ENCODE measurements around the gene PROB1. TPM values are rescaled to one million over a fixed set of nuclear protein-coding genes. Genes with fewer than 3 reads are reported as not detected.

The PROB1 gene, protein sequence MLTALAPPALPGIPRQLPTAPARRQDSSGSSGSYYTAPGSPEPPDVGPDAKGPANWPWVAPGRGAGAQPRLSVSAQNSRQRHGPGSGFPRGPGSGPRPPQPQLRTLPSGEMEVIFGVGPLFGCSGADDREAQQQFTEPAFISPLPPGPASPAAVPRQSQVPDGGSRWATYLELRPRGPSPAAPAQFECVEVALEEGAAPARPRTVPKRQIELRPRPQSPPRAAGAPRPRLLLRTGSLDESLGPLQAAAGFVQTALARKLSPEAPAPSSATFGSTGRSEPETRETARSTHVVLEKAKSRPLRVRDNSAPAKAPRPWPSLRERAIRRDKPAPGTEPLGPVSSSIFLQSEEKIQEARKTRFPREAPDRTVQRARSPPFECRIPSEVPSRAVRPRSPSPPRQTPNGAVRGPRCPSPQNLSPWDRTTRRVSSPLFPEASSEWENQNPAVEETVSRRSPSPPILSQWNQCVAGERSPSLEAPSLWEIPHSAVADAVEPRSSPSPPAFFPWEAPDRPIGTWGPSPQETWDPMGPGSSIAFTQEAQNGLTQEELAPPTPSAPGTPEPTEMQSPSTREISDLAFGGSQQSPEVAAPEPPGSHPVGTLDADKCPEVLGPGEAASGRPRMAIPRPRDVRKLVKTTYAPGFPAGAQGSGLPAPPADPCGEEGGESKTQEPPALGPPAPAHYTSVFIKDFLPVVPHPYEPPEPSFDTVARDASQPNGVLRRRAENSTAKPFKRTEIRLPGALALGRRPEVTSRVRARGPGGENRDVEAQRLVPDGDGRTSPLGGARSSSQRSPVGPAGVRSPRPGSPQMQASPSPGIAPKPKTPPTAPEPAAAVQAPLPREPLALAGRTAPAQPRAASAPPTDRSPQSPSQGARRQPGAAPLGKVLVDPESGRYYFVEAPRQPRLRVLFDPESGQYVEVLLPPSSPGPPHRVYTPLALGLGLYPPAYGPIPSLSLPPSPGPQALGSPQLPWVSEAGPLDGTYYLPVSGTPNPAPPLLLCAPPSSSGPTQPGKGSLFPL
- 0.72 and 1.2 TPM in 2 replicates for total RNA-seq

GRCh38 chr5:139394654-139395566 is at the start of gene PROB1:
TSS of gene PROB1 (minus strand) at chr5:139395104. CDS start at chr5:139395081, 23 bp downstream.

GRCh38 chr5:139439013-139439903 is 44.4 kb upstream of the PROB1 start, which contains the start of gene DNAJC18:
TSS of gene DNAJC18 (minus strand) at chr5:139439525. CDS start at chr5:139439445, 80 bp downstream.

DNA sequence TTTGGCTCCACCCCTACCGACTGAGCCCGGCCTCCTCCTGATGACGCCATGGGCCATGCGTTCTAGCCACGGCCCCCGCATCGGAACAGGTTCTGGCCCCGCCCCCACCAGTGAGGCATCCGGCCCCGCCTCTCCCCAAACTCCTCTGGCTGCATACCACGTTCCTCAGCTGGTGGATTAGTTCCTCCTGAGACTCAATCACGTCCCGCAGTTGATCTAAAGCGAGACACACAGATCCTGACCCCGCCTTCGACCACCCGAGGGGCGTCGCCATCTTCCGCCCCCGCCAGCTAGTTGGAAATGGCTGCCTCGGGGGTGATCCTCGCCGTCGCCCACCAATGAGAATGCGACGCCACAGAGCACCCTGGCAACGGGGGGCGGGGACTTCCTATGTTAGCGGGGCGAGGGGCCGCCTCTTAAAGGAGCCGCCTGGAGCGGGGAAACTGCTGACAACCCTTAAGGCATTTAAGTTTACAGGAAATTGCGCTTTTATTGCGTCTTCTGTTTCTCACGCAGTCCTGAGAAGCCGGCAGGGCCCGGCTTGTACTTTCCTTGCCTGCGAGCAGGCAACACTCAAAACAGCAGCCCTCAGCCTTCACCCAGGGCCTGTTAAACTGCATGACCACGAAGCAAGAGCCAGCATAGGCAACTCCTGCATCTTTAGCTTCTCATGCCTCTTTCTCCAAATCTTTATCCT is 9.0 kb upstream of the PROB1 start, which contains the start of gene SPATA24:
SPATA24 (minus strand) TSS at position 303 of the 697 bp plus-strand sequence; CDS start at position 274, 29 bp downstream.

GRCh38 chr5:139389701-139390638 is 4.9 kb downstream of the PROB1 start, which contains the start of gene MZB1:
TSS of gene MZB1 (minus strand) at chr5:139389913. CDS start at chr5:139389856, 57 bp downstream.

GRCh38 chr5:139383275-139383992 is 11.5 kb downstream of the PROB1 start, which contains the start of gene SLC23A1:
TSS of gene SLC23A1 (minus strand) at chr5:139383297. CDS start at chr5:139383253, 44 bp downstream.

DNA sequence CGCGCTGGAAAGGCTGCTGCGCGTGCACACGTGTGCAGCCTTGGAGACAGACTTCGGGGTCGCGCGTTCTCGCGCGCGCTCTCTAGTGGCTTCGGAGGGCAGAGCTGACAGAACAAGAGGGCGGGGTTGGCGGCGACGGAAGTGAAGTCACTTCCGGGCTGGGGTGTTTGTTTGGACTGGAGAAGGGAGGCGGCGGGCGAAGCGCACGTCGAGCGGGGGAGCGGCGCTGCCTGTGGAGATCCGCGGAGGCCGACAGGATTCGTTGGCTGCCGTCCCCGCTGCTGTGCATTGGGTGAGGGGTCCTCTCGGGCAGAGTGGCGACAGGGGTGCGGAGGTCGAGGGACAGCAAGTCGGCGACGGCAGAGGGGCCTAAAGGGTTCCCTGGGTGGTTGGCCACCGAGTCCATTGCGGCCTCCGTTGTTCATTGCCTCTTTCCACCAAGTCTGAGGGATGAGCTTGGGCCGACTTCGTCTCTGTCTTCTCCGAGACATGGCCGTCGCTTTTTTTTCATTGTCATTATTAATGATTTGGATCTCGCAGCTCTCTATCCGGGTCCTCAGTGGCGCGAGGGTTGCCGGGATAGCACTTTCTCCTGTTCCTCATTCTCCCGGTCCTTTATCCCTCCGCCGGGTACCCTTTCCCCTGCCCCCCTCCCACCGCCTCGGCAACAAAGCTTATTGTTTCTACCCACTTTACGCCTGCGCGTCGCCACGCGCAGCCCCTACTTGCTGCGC is 53.0 kb downstream of the PROB1 start, which contains the start of gene PAIP2:
PAIP2 (plus strand) TSS at position 166 of the 734 bp plus-strand sequence. CDS start 21,931 bp downstream, outside the sequence.

Other genes starting within 250 kb of the PROB1 start
- 53.6 and 71.0 TPM in 2 replicates for gene SIL1, start 196.7 kb downstream of the PROB1 start, total RNA-seq
- gene MATR3, start 101.4 kb downstream of the PROB1 start, total RNA-seq = 227 and 246 TPM in 2 replicates
- gene PAIP2, start 53.2 kb downstream of the PROB1 start, total RNA-seq = 67.0 and 70.0 TPM in 2 replicates
- gene SLC23A1, start 11.8 kb downstream of the PROB1 start, total RNA-seq = not detected in 2 replicates
- 0.09 and 0.19 TPM in 2 replicates for gene MZB1, start 5.2 kb downstream of the PROB1 start, total RNA-seq
- gene SPATA24, start 9.0 kb upstream of the PROB1 start, total RNA-seq = 9.5 and 9.9 TPM in 2 replicates
- gene DNAJC18, start 44.4 kb upstream of the PROB1 start, total RNA-seq = 5.3 and 9.4 TPM in 2 replicates
- gene ECSCR, start 67.6 kb upstream of the PROB1 start, total RNA-seq = 217 and 377 TPM in 2 replicates
- gene SMIM33, start 75.9 kb upstream of the PROB1 start, total RNA-seq = not detected in 2 replicates
- 33.0 and 47.0 TPM in 2 replicates for gene STING1, start 87.7 kb upstream of the PROB1 start, total RNA-seq
- gene UBE2D2, start 166.2 kb upstream of the PROB1 start, total RNA-seq = 53.9 and 56.6 TPM in 2 replicates